SK-N-SH treated with all-trans-retinoic acid at 6 μM for 48 hours (cell line): Measurements from ENCODE around the gene KCNK3.

ENCODE experiments used
- ATAC-seq: fragments of 200-7000 bp; cut with Tn5 transposase; 3 replicates; pipeline ENCODE4 v1.9.1; 2020; ENCODE audit warnings: mild to moderate bottlenecking, moderate library complexity
- ARNTL ChIP-seq: fragments of 450-650 bp; formaldehyde crosslinking; IDR thresholded peaks from 2 replicates; pipeline ENCODE4 v1.5.0; 2020; ENCODE audit warnings: low read depth, mild to moderate bottlenecking, moderate library complexity, borderline replicate concordance
- BACH2 ChIP-seq: fragments of 250-450 bp; sonication (Bioruptor Pico); IDR thresholded peaks from 2 replicates; pipeline ENCODE4 v1.9.0; 2021; ENCODE audit warnings: mild to moderate bottlenecking, borderline replicate concordance
- CREB5 ChIP-seq: fragments of 250-450 bp; sonication (Bioruptor Pico); IDR thresholded peaks from 2 replicates; pipeline ENCODE4 v1.5.1; 2020; ENCODE audit warnings: low read depth, mild to moderate bottlenecking, moderate library complexity
- CSDC2 ChIP-seq: fragments of 250-450 bp; sonication (Bioruptor Pico); IDR thresholded peaks from 2 replicates; pipeline ENCODE4 v1.5.0; 2020; ENCODE audit warnings: mild to moderate bottlenecking, moderate library complexity
- ESRRG ChIP-seq: fragments of 250-450 bp; sonication (Bioruptor Pico); IDR thresholded peaks from 2 replicates; pipeline ENCODE4 v1.6.1; 2021; ENCODE audit warnings: mild to moderate bottlenecking
- ISL1 ChIP-seq: fragments of 250-450 bp; sonication (Bioruptor Pico); IDR thresholded peaks from 2 replicates; pipeline ENCODE4 v2.1.2; 2022; ENCODE audit warnings: mild to moderate bottlenecking, moderate library complexity
- PATZ1 ChIP-seq: fragments of 250-450 bp; sonication (Bioruptor Pico); IDR thresholded peaks from 2 replicates; pipeline ENCODE4 v1.8.0; 2020; ENCODE audit warnings: mild to moderate bottlenecking, moderate library complexity, borderline replicate concordance
- PPARA ChIP-seq: fragments of 250-450 bp; sonication (Bioruptor Pico); IDR thresholded peaks from 2 replicates; pipeline ENCODE4 v1.5.0; 2020; ENCODE audit warnings: mild to moderate bottlenecking, borderline replicate concordance
- RARB ChIP-seq: fragments of 250-450 bp; sonication (Bioruptor Pico); IDR thresholded peaks from 2 replicates; pipeline ENCODE4 v1.8.0; 2021; ENCODE audit warnings: mild to moderate bottlenecking, moderate library complexity
- SNAI2 ChIP-seq: fragments of 250-450 bp; sonication (Bioruptor Pico); IDR thresholded peaks from 2 replicates; pipeline ENCODE4 v1.5.0; 2020; ENCODE audit warnings: mild to moderate bottlenecking, moderate library complexity
- TCF4 ChIP-seq: fragments of 250-450 bp; sonication (Bioruptor Pico); IDR thresholded peaks from 2 replicates; pipeline ENCODE4 v1.8.0; 2021; ENCODE audit warnings: mild to moderate bottlenecking, moderate library complexity, borderline replicate concordance
- TOX ChIP-seq: fragments of 250-450 bp; sonication (Bioruptor Pico); IDR thresholded peaks from 2 replicates; pipeline ENCODE4 v1.8.0; 2021; ENCODE audit warnings: mild to moderate bottlenecking, moderate library complexity, borderline replicate concordance
- TSHZ2 ChIP-seq: fragments of 250-450 bp; sonication (Bioruptor Pico); IDR thresholded peaks from 2 replicates; pipeline ENCODE4 v1.5.0; 2020; ENCODE audit warnings: mild to moderate bottlenecking, moderate library complexity
- ZC3H10 ChIP-seq: fragments of 250-450 bp; sonication (Bioruptor Pico); IDR thresholded peaks from 2 replicates; pipeline ENCODE4 v1.5.1; 2021; ENCODE audit warnings: mild to moderate bottlenecking, moderate library complexity
- ZFP3 ChIP-seq: fragments of 250-450 bp; sonication (Bioruptor Pico); IDR thresholded peaks from 2 replicates; pipeline ENCODE4 v1.5.0; 2020; ENCODE audit warnings: mild to moderate bottlenecking, moderate library complexity
- ZFP30 ChIP-seq: fragments of 450-650 bp; formaldehyde crosslinking; IDR thresholded peaks from 2 replicates; pipeline ENCODE4 v1.5.0; 2022; ENCODE audit warnings: mild to moderate bottlenecking, moderate library complexity
- ZNF565 ChIP-seq: fragments of 450-650 bp; formaldehyde crosslinking; conservative IDR thresholded peaks from 2 replicates; pipeline ENCODE4 v1.5.0; 2020; ENCODE audit warnings: low read depth, mild to moderate bottlenecking, moderate library complexity
- ZNF70 ChIP-seq: fragments of 450-650 bp; formaldehyde crosslinking; IDR thresholded peaks from 2 replicates; pipeline ENCODE4 v1.5.0; 2020; ENCODE audit warnings: mild to moderate bottlenecking, moderate library complexity
- ZNF8 ChIP-seq: fragments of 450-650 bp; formaldehyde crosslinking; IDR thresholded peaks from 2 replicates; pipeline ENCODE4 v1.5.0; 2020; ENCODE audit warnings: mild to moderate bottlenecking, moderate library complexity
- TF ChIP-seq, protein P1 (sequence below): fragments of 250-450 bp; sonication (Bioruptor Pico); IDR thresholded peaks from 2 replicates; pipeline ENCODE4 v1.8.0; 2021; ENCODE audit warnings: low read depth, mild to moderate bottlenecking, moderate library complexity, borderline replicate concordance
- TF ChIP-seq, protein P2 (sequence below): fragments of 250-450 bp; sonication (Bioruptor Pico); IDR thresholded peaks from 2 replicates; pipeline ENCODE4 v1.5.1; 2021; ENCODE audit warnings: mild to moderate bottlenecking, moderate library complexity

KCNK3 gene

GRCh38 chr2:26681656-26682055 is 10.9 kb upstream of the KCNK3 start:
- ATAC-seq = no peak
- TF ChIP-seq RARB (no peak), ZFP3 (no peak), PPARA (CRISPR knock-in tag) (no peak), PATZ1 (no peak), TSHZ2 (CRISPR knock-in tag) (no peak), ZNF8 (no peak), ZNF70 (CRISPR knock-in tag) (no peak), ZFP30 (no peak), CREB5 (CRISPR knock-in tag) (no peak), TOX (CRISPR knock-in tag) (no peak)

- TF ChIP-seq BACH2 (CRISPR knock-in tag) (no peak), TOX (CRISPR knock-in tag) (no peak), SNAI2 (CRISPR knock-in tag) (no peak), CREB5 (CRISPR knock-in tag) (no peak), ZC3H10 (no peak), PATZ1 (no peak), TCF4 (no peak), ARNTL (CRISPR knock-in tag) (no peak), PPARA (CRISPR knock-in tag) (no peak), ZNF565 (CRISPR knock-in tag) (no peak), ZFP30 (no peak), ZFP3 (no peak), RARB (no peak), TSHZ2 (CRISPR knock-in tag) (no peak), ISL1 (CRISPR knock-in tag) (no peak), ESRRG (no peak), ZNF8 (no peak), CSDC2 (CRISPR knock-in tag) (no peak)
- TF ChIP-seq, protein P1, sequence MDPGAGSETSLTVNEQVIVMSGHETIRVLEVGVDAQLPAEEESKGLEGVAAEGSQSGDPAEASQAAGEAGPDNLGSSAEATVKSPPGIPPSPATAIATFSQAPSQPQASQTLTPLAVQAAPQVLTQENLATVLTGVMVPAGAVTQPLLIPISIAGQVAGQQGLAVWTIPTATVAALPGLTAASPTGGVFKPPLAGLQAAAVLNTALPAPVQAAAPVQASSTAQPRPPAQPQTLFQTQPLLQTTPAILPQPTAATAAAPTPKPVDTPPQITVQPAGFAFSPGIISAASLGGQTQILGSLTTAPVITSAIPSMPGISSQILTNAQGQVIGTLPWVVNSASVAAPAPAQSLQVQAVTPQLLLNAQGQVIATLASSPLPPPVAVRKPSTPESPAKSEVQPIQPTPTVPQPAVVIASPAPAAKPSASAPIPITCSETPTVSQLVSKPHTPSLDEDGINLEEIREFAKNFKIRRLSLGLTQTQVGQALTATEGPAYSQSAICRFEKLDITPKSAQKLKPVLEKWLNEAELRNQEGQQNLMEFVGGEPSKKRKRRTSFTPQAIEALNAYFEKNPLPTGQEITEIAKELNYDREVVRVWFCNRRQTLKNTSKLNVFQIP (CRISPR knock-in tag) = no peak
- TF ChIP-seq, protein P2, sequence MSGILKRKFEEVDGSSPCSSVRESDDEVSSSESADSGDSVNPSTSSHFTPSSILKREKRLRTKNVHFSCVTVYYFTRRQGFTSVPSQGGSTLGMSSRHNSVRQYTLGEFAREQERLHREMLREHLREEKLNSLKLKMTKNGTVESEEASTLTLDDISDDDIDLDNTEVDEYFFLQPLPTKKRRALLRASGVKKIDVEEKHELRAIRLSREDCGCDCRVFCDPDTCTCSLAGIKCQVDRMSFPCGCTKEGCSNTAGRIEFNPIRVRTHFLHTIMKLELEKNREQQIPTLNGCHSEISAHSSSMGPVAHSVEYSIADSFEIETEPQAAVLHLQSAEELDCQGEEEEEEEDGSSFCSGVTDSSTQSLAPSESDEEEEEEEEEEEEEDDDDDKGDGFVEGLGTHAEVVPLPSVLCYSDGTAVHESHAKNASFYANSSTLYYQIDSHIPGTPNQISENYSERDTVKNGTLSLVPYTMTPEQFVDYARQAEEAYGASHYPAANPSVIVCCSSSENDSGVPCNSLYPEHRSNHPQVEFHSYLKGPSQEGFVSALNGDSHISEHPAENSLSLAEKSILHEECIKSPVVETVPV (CRISPR knock-in tag) = no peak
- no peak for ATAC-seq
Measured at GRCh38 chr2:26682155-26682554, 10.4 kb upstream of the KCNK3 start.
